HepG2 (cell line): ENCODE data around the gene TTC19.

ENCODE experiments used
- CAMTA2 ChIP-seq: sonication (generic); formaldehyde crosslinking; IDR thresholded peaks from 2 replicates; pipeline ENCODE4 v1.4.0; 2020; ENCODE audit warnings: mild to moderate bottlenecking, missing genetic modification reagents, borderline replicate concordance
- CCAR2 ChIP-seq: fragments of 200-400 bp; formaldehyde crosslinking; optimal IDR thresholded peaks from 2 replicates; pipeline ENCODE3; 2018; ENCODE audit warnings: low read depth, mild to moderate bottlenecking, low read length, moderate library complexity
- NFIC ChIP-seq: IDR thresholded peaks from 2 replicates; pipeline ENCODE4 v1.6.1; 2012; ENCODE audit warnings: mild to moderate bottlenecking, low read length, inconsistent platforms
- POLR2AphosphoS2 ChIP-seq: IDR thresholded peaks from 2 replicates; pipeline ENCODE4 v1.6.1; 2011; ENCODE audit warnings: low read depth, low read length, improper control_type of control experiment
- REST ChIP-seq, 2 experiments: IDR thresholded peaks; 2 replicates each; pipeline ENCODE4 v1.6.1; 2011 to 2012; ENCODE audit warnings: low read length in 2 of 2, borderline replicate concordance in 1 of 2, low read depth in 1 of 2, mild to moderate bottlenecking in 1 of 2, moderate library complexity in 1 of 2
- SRSF1 ChIP-seq: fragments of 200-400 bp; formaldehyde crosslinking; optimal IDR thresholded peaks from 2 replicates; pipeline ENCODE3; 2017; ENCODE audit warnings: mild to moderate bottlenecking, low read depth, low read length, moderate library complexity
- ZNF362 ChIP-seq: sonication (generic); formaldehyde crosslinking; IDR thresholded peaks from 2 replicates; pipeline ENCODE4 v1.4.0; 2020; ENCODE audit warnings: missing genetic modification reagents, mild to moderate bottlenecking, borderline replicate concordance
- TF ChIP-seq, protein P1 (sequence below): sonication (generic); formaldehyde crosslinking; IDR thresholded peaks from 2 replicates; pipeline ENCODE4 v1.4.0; 2020; ENCODE audit warnings: missing genetic modification reagents
- TF ChIP-seq, protein P2 (sequence below): sonication (generic); formaldehyde crosslinking; IDR thresholded peaks from 2 replicates; pipeline ENCODE4 v1.5.0; 2020; ENCODE audit warnings: mild to moderate bottlenecking, missing genetic modification reagents, moderate library complexity
- TF ChIP-seq, protein P3 (sequence below): sonication (generic); formaldehyde crosslinking; IDR thresholded peaks from 2 replicates; pipeline ENCODE4 v1.4.0; 2020; ENCODE audit warnings: missing genetic modification reagents

DNA sequence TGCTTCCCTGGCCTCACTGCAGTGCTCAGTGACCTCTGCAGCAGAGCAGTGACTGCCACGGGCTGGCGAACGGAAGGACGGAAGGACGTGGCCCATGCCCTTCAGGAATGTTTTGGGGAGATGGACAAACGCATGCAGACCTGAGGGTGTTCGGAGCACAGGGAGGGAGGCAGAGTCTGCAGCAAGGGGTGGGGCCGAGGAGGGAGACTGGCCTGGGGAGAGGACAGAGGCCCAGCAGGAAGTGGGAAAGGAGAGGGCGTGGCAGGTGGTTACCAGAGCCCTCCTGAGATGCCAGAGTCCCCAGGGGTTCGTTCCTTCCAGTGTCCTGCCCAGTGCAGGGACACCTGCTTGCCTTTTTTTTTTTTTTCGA is 32.8 kb upstream of the TTC19 start:
- no peak for TF ChIP-seq ZNF362 (CRISPR knock-in tag)
- TF ChIP-seq, protein P1, sequence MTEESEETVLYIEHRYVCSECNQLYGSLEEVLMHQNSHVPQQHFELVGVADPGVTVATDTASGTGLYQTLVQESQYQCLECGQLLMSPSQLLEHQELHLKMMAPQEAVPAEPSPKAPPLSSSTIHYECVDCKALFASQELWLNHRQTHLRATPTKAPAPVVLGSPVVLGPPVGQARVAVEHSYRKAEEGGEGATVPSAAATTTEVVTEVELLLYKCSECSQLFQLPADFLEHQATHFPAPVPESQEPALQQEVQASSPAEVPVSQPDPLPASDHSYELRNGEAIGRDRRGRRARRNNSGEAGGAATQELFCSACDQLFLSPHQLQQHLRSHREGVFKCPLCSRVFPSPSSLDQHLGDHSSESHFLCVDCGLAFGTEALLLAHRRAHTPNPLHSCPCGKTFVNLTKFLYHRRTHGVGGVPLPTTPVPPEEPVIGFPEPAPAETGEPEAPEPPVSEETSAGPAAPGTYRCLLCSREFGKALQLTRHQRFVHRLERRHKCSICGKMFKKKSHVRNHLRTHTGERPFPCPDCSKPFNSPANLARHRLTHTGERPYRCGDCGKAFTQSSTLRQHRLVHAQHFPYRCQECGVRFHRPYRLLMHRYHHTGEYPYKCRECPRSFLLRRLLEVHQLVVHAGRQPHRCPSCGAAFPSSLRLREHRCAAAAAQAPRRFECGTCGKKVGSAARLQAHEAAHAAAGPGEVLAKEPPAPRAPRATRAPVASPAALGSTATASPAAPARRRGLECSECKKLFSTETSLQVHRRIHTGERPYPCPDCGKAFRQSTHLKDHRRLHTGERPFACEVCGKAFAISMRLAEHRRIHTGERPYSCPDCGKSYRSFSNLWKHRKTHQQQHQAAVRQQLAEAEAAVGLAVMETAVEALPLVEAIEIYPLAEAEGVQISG (CRISPR knock-in tag): no peak
- TF ChIP-seq CCAR2: no peak
- TF ChIP-seq, protein P2, sequence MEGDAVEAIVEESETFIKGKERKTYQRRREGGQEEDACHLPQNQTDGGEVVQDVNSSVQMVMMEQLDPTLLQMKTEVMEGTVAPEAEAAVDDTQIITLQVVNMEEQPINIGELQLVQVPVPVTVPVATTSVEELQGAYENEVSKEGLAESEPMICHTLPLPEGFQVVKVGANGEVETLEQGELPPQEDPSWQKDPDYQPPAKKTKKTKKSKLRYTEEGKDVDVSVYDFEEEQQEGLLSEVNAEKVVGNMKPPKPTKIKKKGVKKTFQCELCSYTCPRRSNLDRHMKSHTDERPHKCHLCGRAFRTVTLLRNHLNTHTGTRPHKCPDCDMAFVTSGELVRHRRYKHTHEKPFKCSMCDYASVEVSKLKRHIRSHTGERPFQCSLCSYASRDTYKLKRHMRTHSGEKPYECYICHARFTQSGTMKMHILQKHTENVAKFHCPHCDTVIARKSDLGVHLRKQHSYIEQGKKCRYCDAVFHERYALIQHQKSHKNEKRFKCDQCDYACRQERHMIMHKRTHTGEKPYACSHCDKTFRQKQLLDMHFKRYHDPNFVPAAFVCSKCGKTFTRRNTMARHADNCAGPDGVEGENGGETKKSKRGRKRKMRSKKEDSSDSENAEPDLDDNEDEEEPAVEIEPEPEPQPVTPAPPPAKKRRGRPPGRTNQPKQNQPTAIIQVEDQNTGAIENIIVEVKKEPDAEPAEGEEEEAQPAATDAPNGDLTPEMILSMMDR (CRISPR knock-in tag): no peak
- TF ChIP-seq SRSF1: no peak
- TF ChIP-seq POLR2AphosphoS2: no peak
- TF ChIP-seq REST (IDR thresholded peaks at IDR 0.05; ENCODE audit: borderline replicate concordance in 1 of 2, low read depth in 1 of 2, low read length in 2 of 2): no peak
- TF ChIP-seq NFIC: no peak
- TF ChIP-seq, protein P3, sequence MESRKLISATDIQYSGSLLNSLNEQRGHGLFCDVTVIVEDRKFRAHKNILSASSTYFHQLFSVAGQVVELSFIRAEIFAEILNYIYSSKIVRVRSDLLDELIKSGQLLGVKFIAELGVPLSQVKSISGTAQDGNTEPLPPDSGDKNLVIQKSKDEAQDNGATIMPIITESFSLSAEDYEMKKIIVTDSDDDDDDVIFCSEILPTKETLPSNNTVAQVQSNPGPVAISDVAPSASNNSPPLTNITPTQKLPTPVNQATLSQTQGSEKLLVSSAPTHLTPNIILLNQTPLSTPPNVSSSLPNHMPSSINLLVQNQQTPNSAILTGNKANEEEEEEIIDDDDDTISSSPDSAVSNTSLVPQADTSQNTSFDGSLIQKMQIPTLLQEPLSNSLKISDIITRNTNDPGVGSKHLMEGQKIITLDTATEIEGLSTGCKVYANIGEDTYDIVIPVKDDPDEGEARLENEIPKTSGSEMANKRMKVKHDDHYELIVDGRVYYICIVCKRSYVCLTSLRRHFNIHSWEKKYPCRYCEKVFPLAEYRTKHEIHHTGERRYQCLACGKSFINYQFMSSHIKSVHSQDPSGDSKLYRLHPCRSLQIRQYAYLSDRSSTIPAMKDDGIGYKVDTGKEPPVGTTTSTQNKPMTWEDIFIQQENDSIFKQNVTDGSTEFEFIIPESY (CRISPR knock-in tag): no peak
- TF ChIP-seq CAMTA2: no peak
